IPS DF 19.7 (cell line): ENCODE results near the gene SPRING1.
A peak's percentile ranks its signal among the peaks of the same experiment; 100 is the strongest.
"Not testable (repeated sequence)": the region's sequence is repeated elsewhere in the genome, so short reads cannot be mapped to it uniquely, and the experiment has no call there.

Experiments used
- DNase-seq: peaks from one replicate; pipeline ENCODE4 v3.0.0-alpha.2; 2013; ENCODE audit warnings: low read depth, low spot score

Gene SPRING1, protein sequence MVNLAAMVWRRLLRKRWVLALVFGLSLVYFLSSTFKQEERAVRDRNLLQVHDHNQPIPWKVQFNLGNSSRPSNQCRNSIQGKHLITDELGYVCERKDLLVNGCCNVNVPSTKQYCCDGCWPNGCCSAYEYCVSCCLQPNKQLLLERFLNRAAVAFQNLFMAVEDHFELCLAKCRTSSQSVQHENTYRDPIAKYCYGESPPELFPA

DNA sequence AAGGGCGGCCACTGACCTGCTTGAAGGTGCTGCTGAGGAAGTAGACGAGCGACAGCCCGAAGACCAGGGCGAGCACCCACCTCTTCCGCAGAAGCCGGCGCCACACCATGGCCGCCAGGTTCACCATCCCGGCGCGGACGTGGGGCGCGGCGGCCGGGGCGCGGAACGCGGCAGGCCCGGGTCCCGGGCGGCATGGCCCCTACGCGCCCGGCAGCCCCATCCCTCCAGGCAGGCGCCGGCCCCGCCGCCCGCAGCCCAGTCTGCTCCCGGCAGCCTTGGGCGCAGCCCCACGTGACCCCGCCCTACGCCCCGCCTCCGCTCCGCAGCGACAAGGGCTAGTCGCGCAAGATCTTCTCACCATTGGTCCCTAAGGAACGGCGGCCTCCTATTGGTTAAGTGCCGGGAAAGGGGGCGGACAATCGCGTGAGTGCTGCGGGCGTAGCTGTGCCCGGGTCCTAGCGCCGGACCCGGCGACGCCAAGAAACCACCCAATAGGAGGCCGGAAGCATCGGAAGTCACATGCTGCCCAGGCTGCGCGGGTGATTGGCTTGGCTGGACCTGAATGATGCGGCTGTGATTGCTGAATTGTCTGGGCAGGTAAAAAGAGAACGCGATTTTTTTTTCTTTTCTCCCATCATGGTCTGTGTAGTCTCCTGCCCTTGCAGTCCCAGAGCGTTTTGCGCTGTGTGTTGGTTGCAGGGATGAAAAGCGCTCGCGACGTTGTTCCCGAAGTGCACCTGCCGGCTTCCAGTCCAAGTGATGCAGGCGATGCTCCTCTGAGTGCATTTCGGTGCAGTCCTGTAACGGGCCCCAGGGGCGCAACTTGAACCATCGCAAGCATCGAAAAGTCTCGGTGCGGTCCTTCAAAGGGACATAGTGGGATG, at the start of gene SPRING1, which contains the start of gene RNFT2:
Gene SPRING1, minus strand, starts transcription at position 296 of the 884 bp plus-strand sequence. Its CDS starts 169 bp downstream, at position 127.
Gene RNFT2, plus strand, starts transcription at position 542 of the 884 bp plus-strand sequence. CDS start 2,183 bp downstream, outside the sequence.
- DNase-seq = peak; percentile 97

DNA sequence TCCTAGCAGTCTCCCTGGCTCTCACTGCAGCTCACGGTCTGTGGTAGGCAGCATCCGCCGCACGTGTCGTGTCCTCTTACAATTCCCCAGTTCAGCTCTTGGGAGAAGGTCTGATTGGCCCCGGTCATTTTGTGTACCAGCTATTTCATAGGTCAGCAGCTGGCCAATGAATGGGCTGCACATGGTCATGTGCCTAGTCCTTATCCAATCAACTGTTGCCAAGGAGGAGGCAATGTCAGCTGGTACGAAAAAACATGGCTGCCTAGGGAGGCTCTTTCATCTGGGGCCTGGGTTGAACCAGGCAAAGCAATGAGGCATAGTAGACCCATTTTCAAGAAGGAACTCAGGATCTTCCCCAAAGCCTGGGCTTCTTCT, 46.4 kb upstream of the SPRING1 start:
- DNase-seq = no peak

DNA sequence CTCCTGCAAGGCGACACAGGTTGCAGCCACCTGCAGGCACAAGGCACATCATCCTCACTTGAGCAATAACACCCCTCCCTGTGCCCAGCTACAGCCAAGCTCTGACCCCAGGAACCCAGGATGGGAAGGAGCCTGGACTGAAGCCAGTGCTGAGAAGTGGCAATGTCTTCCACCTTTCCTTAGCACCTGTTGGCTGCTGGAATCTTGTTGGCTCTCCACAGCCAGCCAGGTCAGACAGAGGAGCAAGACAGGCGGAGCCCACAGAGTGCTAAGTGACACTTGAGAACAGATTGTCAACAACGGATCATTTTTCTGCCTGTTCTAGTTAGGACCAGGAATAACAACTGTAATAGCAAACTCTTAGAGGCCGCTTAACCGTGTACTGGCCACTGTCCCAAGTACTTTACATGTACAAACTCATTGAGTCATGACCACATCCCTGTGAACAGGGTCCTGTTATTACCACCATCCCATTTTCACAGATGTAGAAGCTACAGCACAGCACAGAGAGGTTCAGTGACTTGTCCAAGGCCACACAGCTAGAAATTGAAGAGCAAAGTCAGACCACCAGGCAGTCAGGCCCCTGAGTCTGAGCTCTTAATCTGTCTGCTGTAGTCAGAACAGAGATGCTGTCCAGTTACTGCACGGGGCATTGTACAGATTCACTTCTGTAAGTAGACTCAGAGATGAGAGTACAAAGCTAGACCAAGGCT, 45.8 kb upstream of the SPRING1 start:
- no peak for DNase-seq

DNA sequence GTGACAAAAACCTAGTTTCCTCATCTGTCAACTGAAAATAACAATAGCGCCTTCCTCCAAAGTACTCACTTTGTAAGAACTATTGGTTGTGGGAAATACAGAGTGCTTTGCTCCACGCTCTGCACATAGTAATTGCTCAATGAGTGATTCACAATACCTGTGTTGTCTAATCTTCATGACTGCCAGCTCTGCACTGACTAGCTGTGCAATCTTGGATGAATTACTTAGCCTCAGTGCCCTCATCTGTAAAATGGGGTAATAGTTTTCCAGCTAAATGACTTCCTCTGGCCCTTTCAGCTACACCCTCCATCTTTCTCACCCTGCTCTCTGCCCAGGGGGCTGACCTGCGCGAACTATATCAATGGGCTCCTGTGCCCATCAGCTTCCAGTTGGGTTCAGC, 43.1 kb upstream of the SPRING1 start:
- no peak for DNase-seq

DNA sequence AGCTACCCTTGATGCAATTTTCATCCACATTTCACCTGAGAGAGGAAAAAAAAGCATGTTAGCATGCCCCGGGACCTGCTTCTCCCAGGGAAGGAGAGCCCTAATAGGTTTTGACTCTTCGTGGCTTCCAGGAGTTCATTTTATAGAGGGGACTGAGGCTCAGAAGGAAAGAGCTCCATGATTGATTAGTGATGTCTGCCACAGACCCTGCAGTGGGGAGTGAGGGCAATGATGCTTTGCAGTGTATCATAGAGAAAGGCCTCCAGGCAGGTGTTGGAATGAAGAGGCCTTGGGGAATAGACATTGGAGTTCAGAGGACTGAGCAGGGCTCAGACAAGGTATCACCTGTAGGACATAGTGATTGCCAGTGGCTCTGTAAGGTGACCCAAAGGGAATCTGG, 41.7 kb upstream of the SPRING1 start:
- DNase-seq = no peak

DNA sequence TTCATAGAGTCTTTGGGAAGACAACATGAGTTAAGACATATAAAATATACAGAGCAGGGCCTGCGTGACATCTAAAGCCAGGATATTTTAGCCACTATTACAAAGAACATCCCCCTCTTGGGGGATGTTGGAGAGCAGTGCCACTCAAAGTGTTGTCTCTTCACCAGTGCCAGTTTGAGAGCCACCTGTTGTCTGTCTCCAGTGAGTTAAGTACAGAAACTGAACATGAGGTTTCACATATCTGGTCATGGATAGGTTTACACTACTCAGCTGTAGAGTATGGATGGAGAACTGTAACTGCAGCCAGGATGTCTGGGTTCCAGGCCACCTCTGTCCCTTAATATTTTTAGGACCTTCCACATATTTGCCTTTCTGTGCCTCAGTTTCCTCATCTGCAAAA, 39.4 kb upstream of the SPRING1 start:
- DNase-seq = no peak

DNA sequence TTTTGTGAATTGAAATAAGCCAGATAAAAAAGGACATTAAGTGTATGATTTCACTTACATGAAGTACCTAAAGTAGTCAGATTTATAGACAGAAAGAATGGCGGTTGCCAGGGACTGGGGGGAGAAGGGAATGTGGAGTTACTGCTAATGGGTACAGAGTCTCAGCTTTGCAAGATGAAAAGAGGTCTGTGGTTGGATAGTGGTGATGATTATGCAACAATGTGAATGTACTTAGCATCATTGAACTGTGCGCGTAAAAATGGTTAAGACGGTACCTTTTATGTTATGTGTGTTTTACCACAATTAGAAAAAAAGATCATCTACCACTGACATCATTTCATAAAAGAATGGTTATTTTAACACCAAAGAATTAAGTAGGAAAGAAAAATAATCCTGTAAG, 36.2 kb upstream of the SPRING1 start:
- no peak for DNase-seq

DNA sequence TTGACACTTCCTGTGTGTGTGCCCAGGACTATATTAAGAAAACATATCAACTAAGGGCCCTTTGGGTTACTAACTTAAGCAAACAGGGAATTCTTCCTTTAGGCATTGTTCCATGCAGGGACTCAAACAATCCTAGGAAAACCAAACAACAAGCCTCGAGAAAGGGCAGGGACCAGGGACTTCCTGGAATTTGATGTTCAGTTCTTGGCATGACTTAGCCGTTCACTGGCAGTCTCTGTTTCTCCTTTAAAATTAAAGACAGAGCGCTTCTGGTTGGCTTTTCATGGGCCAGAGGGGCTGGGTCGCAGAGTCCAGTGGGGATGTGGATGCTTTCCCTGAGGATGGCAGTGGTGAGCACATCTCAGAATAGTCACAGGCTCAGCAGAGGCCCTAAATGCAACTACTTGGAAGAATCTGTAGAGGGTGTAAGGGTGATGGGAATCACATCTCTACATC, 35.4 kb upstream of the SPRING1 start:
- DNase-seq = no peak

DNA sequence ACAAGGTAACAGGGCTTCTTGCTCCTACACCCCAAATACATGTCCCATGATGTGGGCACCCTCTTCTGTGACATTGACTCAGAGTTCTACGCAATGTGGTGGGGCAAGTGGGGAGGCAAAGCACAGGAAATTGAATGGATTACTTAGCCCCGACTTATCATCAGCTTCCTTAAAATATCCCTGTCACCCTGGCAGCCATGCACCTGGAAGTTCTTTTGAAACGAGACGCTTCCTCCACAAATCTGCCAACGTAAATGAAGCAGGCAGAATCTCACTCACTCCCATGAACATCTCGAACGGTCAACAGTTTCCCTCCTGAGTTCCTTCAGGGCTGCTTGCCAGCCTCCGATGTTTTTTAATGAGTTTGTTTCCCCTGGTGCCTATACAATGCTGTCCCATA, 33.8 kb upstream of the SPRING1 start:
- no peak for DNase-seq

DNA sequence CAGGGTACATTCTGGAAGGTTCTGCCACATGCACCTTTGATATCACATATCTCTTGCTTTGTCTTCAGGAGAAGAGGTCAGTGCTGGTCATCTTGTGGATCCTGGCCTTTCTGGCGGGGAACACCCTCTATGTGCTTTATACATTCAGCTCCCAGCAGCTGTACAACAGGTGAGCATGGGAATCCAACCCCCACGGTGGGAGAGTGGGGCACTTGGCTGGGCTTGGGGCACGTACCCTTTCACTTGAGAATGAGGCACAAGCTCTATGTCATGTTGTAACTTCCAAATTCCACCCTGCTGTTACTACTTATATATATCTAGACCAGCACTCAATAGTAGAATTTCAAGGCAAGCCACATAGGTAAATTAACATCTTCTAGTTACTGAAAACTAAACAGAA, 28.9 kb upstream of the SPRING1 start:
- no peak for DNase-seq

DNA sequence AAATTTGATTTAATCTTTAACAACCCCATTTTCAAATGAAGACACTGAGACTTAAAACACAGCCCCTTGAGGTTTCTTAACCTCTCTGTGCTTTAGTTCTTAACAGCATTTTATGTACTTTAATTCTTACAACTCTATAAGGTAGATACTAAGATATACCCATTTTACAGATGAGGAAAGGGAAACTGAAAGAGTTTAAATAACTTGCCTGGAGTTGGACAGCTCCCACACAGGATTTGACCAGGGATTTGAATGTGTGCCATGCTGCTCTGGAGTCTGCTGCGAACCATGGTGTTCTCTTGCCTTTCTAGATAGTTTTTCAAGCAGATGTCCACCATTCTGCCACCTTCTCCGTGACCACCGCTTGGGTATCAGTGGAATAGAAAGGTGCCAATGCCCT, 28.4 kb upstream of the SPRING1 start:
- DNase-seq = no peak

DNA sequence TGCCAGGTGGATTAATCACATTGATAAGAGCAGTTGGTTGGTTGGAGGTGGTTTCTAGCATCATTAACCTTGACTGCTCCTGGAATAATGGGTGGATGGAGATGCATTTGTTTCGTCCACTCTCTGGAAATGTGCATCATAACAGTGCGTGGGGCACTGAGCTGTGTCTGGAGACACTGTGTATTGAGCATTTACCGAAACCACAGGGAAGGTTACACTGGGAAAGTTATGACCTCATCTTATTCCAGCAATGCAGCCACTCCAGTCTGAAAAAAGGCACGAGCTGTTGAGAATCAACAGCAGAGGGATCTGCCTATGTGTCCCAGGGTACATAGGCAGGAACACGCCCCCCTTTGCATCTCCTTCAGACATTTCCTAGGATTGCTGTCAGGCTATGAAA, 27.4 kb upstream of the SPRING1 start:
- DNase-seq = no peak

DNA sequence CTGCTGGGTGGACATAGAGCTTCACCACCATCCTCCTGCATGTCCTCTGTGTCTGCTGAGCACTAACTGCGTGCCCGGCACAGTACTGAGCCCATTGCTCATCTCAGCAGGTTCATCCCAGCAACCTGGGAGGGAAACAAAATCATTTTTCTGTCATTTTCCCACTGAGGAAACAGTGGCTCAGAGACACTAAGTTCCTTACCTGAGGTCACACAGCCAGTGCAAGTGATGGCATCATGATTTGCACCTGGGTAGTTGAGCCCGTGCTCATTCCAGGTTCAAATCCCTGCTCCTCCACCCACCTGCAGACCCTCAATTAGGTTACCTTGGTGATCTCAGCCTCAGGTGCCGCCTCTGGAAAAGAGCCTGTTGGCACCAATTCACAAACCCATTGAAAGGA, 23.6 kb upstream of the SPRING1 start:
- DNase-seq = no peak

DNA sequence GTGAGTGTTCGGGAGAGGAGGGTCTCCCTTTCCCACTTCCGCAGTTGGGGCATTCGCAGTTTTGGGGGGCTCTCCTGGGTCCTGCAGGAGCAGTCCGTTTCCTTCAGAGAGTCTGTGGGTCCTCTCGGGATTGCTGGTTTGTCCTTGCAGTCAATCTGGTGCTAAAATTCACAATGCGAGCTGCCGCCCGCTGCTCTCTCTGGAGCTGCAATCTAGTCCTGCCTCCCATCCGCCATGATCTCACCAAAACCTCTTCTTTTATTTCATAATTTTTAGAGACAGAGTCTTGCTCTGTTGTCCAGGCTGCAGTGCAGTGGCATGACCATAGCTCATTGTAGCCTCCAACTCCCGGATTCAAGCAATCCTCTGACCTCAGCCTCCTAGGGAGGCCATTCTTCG, 22.8 kb upstream of the SPRING1 start:
- DNase-seq = no peak

DNA sequence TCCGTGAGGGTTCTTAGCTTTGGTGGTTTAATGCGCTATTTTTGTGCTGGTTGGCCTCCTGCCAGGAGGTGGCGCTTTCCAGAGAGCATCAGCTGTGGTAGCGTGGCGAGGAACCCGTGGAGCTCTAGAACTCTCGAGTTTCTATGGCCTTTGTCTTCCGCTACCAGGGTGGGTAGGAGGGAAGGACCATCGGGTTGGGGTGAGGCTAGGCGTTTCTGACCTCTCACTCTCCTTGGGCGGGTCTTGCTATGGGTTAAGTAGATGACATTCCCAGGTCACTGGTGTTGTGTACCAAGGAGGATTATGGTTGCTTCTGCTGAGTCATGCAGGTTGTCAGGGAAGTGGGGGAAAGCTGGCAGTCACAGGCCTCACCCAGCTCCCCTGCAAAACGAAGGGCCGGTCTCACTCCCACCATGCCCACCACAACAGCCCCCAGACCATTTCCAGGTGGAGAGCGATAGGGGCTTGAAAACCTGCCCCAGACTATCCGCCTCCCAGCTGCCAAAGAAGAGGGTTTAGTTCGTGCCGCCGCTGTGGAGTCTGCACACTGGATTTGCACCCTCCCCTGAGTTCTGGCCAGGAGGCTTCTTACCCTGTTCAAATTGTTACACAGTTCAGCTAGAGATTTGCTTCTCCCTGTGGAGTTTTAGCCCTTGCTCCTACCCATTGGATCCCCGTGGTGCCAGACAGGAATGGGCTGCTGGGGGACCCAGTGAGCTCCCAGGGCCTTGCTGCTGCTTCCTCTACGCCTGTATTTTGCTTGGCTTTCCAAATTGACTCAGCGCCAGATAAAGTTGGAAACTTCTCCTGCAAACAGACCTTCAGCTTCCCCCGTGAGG, 22.1 kb upstream of the SPRING1 start:
- DNase-seq = no peak

DNA sequence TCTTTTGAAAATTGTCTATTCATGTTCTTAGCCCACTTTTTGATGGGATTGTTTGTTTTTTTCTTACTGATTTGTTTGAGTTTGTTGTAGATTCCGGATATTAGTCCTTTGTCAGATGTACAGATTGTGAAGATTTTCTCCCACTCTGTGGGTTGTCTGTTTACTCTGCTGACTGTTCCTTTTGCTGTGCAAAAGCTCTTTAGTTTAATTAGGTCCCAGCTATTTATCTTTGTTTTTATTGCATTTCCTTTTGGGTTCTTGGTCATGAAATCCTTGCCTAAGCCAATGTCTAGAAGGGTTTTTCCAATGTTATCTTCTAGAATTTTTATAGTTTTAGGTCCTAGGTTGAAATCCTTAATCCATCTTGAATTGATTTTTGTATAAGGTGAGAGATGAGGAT, 16.9 kb upstream of the SPRING1 start:
- not testable (repeated sequence) for DNase-seq

DNA sequence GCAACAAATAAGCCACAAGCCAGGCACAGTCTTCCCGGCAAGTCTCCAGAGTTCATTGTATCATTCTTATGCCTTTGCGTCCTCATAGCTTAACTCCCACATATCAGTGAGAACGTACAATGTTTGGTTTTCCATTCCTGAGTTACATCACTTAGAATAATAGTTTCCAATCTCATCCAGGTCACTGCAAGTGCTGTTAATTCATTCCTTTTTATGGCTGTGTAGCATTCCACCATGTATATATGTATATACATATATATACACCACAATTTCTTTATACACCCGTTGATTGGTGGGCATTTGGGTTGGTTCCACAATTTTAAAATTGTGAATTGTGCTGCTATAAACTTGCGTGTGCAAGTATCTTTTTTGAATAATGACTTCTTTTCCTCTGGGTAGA, 16.2 kb upstream of the SPRING1 start:
- DNase-seq = not testable (repeated sequence)

DNA sequence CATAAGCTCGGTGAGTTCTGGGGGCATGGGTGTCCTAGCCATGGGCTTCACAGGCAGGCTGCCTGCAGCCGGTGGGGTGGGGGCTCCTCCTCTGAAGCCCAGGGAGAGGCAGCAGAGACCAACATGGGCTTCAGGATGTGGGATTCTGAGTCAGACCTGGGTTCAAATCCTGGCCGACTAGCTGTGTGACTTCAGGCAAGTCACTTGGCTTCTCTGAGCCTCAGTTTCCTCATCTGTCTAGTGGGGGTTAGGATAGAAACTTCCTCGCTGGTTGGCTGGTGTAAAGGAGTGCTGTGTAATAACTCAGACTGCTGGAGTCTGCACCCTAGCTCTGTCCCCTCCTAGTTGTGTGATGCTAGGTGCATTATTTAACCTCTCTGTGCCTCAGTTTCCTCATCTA, 12.4 kb upstream of the SPRING1 start:
- no peak for DNase-seq

DNA sequence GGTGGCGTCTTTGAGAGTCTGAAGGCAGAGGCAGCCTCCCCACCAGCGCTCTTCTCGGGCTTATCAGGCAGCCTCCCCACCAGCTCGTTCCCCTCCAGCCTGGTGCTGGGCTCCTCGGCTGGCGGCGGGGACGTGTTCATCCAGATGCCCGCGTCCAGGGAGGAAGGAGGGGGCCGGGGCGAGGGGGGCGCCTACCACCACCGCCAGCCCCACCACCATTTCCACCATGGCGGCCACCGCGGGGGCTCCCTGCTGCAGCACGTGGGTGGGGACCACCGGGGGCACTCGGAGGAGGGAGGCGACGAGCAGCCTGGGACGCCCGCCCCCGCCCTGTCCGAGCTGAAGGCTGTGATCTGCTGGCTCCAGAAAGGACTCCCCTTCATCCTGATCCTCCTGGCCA, 12.0 kb upstream of the SPRING1 start:
- no peak for DNase-seq

DNA sequence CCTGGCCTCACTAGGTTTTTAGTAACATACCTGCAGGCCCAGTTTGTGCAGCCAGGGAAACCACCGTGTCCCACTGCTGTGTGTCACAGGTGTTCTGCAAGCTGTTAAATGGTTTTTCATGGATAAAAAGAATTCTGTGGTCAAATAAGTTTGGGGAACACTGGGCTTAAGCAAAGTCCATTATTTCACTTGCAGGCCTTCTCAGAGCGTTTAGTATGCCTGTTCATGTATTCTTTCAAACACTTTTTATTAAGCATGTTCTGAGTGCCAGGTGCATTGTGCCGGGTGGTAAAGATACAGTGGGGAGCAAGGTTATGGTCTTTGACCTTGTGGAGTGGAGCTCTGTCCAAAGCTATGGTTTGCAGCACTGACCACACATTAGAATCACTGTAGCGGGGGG, 7.7 kb upstream of the SPRING1 start:
- no peak for DNase-seq

DNA sequence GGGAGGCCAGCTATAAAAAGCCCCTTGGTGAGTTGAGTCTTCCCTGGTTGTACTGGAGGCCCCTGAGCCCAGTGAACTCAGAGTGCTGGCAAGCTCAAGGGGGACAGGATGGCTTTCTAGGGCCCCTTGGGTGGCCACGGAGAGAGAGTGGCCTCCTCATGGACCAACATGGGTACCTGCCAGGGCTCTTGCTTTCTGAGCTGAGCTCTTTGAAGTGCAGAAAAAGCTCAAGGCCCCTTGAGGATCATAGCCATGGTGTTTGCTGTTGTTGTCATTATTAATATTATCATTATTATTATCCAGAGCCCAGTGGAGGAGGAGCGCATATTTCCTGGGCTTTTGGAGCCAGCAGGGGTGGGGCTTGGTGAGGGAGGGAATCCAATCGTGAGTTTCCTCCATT, 6.9 kb upstream of the SPRING1 start:
- DNase-seq = no peak
